HG03060 (cell line): Measurements from ENCODE around the gene TTLL5.

Experiments used
- ATAC-seq: cut with Tn5 transposase; IDR thresholded peaks from one replicate; pipeline ENCODE4 v1.9.1; 2021; ENCODE audit warnings: low read depth, moderate number of reproducible peaks; ENCODE audit not compliant: unreplicated experiment

TTLL5 gene

DNA sequence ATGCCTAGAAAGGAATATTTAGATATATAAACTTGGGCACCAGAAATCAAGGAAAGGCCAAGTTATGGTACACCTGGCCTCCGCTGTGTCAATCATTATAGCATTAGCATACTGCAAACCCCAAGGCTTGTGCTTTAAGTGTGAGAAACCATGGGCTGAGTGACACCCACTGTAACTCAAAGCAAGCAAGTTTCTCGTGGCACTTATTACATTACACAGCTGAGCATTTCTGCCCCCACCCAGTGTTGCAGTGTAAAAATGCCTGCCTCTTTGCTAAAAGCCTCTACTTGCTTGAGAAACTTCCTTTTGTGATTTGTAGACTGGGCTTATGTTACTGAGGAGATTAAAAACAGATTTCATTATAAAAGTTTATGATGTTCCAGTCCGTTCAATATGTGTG is 198.7 kb downstream of the TTLL5 start:
- no peak for ATAC-seq

DNA sequence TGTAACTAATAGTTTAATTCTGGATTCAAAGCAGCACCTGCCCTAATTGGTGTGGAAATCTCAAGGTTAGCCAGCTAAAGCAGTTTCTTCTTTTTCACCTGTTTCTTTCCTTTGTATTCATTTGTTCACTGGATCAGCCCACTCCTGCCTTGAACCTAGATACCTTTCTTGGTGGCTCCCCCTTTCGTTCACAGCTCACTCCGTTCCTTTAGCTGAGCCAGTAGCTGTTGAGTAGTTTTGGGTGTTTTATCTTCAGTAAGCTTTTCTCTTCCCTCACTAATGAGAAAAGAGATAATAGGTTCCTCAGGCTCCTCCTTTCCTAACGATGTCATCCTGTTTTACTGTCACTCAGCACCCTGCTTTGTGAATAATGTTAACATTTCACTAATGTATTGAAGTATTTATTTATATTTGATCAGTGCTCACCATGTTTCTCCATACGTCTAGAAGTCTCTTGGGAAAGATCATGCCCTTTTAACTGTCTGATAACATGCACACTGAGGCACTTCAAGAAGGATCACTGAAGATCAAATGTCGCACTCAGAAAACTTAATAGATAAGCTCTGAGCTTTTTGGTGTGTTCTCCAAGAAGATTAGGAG is 199.6 kb downstream of the TTLL5 start:
- ATAC-seq = no peak

DNA sequence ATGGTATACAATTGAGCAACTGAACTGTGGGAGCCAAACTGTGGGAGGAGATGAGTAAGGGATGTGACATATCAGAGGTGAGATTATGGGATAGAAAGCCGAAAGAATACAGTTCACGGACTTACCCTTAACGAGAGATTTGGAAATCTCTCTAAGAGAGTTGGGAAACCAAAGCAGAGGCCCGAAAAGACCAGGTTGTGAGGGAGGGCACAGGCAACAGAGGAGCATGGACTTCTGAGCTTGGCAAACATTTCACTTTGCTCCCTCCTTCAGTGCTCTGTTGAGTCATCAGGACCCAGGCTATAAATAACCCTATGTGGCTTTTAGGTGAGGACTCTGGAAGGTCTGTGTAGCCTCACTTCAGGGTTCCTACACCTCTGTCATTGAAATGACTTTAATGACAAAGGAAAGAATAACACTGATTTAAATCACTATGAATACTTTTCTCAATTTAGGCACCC is 200.1 kb downstream of the TTLL5 start:
- ATAC-seq = no peak

DNA sequence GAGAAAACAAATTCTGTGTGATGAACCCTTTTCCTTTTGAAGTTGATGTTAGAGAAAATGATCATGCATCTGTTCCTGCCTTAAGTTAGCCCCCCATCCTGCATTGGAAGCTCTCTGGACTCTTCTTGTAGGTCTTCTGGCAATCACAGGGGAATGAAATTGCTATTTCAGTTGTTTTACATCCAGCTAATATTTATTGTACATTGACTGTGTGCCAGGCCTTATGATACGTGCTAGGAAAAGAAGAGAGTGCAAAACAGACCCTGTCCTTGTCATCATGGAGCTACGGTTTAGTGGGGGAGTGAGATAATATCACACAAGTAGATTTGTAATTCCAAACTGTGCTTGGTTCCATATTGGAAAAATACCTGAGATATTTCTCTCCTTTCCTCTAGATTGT is 202.2 kb downstream of the TTLL5 start:
- no peak for ATAC-seq

DNA sequence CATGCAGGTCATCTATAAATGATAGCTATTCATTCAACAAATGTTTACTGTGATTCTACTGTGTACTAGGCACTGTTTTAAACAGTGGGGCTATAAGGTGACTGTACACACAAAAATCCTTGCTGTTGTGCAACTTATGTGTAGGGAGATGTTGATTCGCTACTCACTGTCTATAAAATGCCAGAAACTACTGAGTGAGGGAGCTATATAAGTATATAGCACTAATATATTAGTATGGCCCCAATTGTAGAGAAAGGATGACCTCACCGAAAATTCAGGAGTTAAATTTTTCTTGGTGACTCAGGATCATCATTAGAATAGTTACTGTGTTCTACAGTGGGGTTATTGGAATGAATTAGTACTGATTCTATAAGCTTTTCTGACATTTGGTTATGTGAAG is 203.3 kb downstream of the TTLL5 start:
- ATAC-seq = no peak

DNA sequence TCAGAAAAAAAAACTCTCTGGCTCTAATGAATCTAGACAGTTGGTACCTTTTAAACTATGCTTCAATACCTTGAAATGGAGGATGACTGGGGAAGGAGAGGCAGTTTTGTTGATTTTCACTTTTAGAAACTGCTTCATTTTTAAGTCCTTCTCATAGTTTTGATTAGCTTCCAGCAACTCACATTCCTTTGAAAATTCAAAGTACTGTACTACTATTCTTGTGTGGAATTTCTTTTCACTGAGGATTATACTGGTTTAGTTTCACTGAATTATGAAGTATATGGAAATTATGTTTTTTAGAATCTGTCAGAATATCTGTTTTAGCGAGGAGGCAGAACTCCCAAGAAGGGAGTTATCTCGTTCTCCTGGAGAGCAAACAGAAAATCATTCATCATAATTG is 204.5 kb downstream of the TTLL5 start:
- ATAC-seq = no peak

DNA sequence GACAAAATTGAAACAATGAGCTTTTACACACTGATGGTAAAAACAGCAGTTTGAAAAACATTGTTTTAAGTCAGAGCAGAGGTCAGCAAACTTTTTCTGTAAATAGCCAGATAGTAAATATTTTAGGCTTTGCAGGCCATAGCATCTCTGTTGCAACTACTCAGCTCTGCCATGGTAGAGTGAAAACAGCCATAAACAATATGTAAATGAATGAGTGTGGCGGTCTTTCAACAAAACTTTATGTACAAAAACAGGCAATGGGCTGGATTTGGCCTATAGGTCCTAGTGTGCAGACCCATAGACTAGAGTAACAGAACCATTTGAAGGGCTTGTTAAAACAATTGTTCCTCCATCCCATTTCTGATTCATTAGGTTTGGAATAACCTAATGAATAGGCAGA is 205.9 kb downstream of the TTLL5 start:
- ATAC-seq = no peak

DNA sequence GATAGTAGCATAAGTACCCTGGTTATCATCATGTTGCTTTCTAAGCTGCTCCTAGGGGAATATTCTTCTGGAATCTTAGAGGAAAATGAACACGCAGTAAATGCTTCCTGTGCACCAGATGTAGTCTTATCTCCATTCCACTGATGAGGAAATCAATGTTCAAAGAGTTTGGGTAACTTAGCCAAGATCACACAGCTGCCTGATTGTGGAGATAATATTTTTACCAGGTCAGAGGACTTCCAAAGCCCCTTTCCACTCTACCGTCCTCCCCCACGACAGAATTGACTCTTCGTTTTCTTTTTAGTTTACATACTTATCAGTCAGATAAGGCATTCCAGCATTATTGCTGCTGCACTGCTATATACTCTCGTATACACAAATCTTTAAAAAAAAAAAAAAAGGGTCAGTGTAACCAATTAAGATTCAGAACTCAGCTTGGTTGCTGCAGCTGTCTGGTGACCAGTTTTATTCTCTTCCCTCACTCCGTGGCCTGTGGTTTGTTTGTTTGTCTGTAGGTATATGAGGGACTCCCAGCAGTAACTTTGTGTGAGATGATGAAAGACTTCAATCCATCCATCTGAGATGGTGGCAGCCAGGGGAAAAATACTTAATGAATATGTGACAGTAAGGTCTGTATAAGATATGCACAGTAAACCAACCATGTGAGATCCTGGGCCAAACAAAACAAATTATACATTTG is 210.3 kb downstream of the TTLL5 start:
- no peak for ATAC-seq

DNA sequence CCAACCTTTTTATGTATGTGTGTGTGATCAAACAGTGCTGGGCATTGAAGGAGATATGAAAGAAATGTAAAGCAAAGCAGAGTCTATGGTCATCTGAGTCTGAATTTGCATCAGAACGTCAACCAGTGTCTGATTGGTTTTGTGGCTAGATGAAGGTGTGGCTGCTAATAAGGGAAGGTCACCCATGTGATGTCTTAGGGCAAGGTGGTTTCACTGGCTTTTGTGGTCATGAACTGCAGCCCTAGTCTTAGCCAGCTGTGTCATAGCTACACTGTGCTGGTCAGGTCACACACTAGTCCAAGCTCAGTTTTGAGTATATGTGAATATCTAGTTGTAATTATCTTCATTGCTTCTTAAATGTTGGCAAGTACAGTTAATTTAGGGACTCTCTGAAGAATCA is 214.9 kb downstream of the TTLL5 start:
- peak; percentile 81 for ATAC-seq

DNA sequence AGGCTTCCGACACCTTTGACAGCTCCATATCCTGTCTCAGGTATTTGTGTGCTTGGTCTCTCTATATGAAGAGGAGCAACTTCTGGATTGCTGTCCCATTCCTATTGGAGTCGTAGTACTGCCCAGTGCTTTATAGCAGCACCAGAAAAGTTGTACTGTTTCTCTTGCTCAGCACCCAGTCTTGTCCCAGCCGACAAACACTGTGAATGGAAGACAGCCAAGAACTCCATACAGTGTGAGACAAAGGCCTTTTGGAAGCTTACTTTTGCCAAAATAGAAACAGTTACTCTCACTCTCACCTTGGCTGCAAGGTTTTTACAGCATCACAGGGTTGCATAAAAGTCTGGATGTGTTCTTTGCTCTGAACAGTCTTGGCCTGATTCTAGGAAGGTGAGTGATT is 215.5 kb downstream of the TTLL5 start:
- ATAC-seq = no peak

DNA sequence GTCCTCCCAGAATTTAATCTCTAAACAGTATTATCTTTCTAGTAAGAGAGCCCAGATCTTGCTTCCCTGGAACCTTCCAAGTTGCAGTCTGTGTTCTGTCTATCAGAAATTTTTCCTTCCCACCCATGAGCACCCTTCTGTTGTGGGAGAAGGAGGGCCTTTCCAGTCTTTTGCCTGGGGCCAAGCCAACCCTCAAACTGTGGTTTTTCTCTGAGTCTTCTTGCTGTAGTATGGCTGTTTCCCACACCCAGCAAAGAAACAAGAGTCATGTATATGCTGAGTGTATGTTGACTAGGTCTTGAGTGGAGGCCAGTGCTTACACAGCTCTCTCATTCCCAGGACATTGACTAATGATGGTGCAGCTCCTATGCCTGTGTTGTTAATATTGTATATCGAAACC is 216.2 kb downstream of the TTLL5 start:
- ATAC-seq = no peak

DNA sequence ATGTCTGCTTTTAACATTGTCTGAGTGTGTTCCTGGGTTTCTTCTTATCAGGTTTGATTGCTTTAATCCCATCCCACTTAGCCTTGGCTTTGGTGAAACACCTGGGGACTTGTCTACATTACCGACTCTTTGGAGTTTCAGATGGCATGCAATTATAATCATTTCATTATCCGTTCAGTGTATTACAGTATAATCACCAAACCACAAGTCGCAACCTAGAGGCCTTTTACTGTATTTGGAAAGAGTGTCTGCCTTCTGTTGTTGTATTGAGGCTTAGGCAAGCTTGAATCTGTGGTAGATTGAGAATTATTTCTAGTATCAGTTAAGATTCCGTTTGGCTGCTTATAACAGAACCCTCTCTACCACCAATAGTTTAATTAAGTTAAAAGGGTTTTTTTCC is 216.8 kb downstream of the TTLL5 start:
- no peak for ATAC-seq

DNA sequence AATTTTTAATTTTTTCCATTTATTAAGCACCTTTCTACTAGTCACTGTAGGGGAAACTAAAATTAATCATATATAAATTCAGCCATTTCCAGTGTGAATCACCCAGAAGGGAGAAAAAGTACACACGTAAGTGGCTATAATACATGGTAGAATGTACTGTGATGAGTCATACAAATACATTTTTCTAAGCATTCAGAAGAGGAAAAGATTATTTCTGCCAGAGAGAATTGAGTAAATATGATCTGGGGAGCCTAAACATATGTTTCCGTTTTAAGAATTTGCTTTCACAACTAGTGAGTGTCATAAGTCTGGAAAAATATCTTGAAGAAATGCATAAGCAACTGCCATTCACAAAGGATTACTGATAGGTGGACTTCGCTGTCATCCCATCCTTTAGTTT is 218.0 kb downstream of the TTLL5 start:
- ATAC-seq = no peak

DNA sequence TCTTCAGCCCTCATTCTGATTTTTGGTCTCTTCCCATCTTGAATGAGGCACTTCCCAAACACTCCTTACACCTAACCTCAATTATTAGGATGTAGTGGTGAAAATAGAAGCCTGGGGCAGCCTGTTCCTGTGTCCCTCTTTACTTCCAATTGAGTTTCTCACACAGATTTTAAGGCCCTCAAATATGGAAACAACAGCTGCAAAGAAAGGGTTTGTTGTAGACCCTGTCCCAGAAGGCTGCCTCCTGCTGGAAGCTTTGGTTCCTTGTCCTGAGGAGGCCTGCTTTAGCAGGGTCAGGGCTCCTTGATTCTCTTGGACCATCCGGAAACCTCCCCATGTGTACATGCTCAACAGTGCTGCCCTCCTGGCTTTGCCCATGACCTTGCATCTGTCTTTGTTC is 219.5 kb downstream of the TTLL5 start:
- no peak for ATAC-seq

DNA sequence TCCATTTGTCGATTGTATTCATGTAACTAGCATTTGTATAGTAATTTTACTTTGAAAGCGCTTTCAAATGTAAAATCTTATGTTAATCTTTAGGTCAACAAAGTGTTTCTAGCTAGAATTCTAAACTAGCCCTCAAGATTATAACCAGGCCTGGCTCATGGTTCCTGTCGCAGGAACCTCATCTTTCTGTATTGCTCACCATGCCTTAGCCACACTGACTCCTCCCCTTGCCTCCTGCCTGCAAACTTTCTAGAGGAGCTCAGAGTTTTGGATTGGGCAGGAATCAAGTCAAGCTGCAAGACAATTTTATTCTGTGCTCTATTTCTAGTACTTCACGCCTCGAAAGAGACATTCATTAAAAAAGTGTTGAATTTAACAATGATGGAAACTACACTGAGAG is 220.9 kb downstream of the TTLL5 start:
- no peak for ATAC-seq

DNA sequence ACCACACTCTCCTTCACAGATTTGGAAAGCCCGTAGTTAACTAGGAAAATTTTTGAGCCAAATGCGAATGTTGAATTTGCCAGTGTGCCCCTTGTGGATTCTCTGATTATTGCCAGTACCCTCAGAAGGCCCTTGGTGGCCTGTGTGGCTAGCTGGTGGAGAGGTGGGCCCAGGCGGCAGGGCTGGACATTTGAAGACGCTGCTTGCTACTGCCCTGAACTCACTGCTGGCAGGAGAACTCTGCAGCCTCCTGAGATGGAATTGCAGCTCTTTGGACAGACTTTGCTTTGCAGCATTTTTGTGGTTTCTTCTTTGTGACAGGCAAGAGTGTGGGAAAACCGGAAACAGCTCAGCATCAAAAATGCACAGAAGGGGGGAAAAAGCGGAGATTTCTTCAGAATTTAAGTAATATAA is 223.2 kb downstream of the TTLL5 start:
- ATAC-seq = no peak

DNA sequence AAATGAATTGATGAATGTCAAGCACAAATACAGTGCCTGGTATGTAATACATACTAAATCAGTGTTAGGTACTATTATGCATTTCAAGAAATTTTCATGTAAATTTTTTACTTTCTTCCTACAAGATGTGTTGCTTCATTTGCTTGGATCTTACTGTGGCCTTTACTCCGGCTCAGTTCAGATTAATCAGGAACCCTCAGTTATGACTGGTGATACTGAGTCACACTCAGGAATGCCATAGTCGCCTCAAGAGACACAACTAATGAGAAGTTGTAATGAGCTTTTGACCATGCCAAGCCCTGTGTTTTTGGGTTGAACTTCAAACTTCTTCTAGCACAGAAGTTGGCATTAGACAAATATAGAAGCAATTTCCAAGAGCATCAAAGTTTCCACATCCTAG is 224.8 kb downstream of the TTLL5 start:
- ATAC-seq = no peak

DNA sequence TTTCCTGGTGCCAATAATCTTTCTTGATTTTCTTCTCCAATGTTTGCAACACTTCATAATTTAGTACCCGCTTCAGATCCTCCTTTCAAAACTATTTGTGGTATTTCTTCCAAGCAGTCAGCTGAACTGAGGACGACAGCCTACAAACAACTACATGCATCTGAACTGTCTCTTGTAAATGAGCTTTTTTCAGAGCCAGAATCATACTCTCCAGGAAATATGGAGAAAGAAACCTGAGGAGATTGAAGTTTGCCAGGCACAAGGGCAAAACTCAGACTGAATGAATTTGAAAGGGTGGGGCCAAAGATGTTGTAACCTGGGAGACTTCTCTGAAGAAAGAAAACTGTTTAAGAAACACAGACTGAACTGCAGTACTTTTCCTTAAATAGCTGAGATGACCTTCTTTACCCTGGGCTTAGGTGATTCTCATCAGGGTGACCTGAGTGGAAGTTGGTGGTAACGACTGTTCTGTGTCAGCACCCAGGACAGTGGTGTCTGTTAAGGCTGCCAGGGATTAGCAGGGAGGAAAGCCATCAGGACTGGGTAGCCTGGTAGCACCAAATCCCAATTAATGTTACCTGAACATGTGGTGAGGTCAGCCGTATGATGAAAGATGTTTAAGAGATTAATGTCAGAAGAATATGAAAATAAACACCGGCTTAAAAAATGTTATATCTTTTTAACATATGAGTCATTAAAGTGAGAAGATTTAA is 225.7 kb downstream of the TTLL5 start:
- ATAC-seq = no peak

DNA sequence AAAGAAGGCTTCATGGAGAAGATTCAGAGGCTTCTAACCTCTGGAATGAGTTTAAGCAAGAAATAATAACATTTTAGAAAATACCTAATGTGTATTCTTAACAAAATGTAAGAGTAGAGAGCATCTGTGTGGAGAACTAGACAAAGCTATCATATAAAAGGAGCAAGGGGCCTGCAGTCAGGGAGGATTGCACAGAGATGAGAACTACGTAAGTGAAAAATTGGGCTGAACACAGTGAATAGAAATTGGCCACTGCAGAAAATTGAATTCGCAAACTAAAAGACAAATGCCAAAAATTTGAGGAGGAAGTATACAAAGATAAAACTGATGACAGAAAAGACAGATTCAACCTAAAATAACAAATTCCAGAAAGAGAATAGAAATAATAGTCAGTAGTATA is 227.9 kb downstream of the TTLL5 start:
- ATAC-seq = no peak

DNA sequence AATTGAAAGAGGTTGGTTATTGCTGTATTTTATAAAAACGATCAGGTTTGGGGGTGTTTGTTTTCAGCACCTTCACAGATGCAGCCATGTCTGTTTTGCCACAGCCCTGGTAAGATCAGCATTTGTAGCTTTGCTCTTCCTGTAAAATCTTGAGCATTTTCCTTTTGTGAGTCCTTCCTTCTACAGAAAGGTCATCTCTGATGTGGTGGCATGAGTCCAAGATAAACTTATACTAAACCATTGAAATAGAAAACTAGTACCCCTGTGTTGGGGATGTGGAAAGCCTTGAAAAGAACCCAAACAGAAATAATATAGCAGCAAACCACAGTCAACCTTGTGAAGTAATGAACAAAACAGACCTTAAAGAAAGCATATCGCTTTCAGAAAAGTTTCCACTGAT is 235.3 kb downstream of the TTLL5 start:
- ATAC-seq = no peak

DNA sequence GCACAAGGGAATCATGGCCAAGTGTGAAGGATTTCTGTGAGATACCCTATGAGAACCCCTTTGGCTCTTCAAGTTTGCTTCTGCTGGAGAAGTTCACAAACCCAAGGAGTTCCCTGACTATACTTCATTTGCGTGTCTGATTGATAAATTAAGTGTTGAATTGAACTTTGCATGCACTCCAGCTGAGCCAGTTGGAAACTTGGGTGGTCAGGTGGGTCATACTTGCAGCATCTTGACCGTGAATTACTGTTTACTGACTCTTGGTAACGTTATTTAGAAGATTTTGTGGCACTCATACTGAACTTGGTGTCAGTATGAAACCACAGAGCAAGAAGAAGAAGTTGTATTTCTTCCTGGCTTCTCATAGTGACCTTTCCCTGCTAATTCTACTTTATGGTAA is 243.3 kb downstream of the TTLL5 start:
- ATAC-seq = no peak
